ENCODE results near the gene PLLP.
A peak's percentile ranks its signal among the peaks of the same experiment; 100 is the strongest.

Gene PLLP

GRCh38 chr16:57256601-57257395 lies 27.7 kb downstream of the PLLP start:
- DNase-seq (ENCODE audit: low spot score) = no peak

- no peak for DNase-seq (ENCODE audit: low spot score)
These were observed 28.6 kb downstream of the PLLP start for GRCh38 chr16:57255686-57256415.

- DNase-seq (ENCODE audit: low spot score) = no peak
These were observed 31.0 kb downstream of the PLLP start for GRCh38 chr16:57253466-57253865.

GRCh38 chr16:57252148-57252721 lies 32.2 kb downstream of the PLLP start:
- no peak for DNase-seq (ENCODE audit: low spot score)

- no peak for DNase-seq (ENCODE audit: low spot score)
These were observed 33.1 kb downstream of the PLLP start for GRCh38 chr16:57251352-57251751.

GRCh38 chr16:57245472-57246113 lies 38.9 kb downstream of the PLLP start:
- no peak for DNase-seq (ENCODE audit: low spot score)

- peak; percentile 97 for DNase-seq (ENCODE audit: low spot score)
These were observed 39.6 kb downstream of the PLLP start, which contains the start of gene ARL2BP for GRCh38 chr16:57244767-57245471. TSS of gene ARL2BP (plus strand) at chr16:57245259. CDS start at chr16:57245368, 109 bp downstream.

GRCh38 chr16:57244463-57244766 lies 40.1 kb downstream of the PLLP start:
- no peak for DNase-seq (ENCODE audit: low spot score)

- no peak for DNase-seq (ENCODE audit: low spot score)
These were observed 41.8 kb downstream of the PLLP start for GRCh38 chr16:57242650-57243049.

- DNase-seq (ENCODE audit: low spot score) = no peak
These were observed 43.6 kb downstream of the PLLP start for GRCh38 chr16:57240851-57241250.

- no peak for DNase-seq (ENCODE audit: low spot score)
These were observed 45.4 kb downstream of the PLLP start for GRCh38 chr16:57239107-57239506.

GRCh38 chr16:57238682-57239081 lies 45.8 kb downstream of the PLLP start:
- no peak for DNase-seq (ENCODE audit: low spot score)

- no peak for DNase-seq (ENCODE audit: low spot score)
These were observed 48.5 kb downstream of the PLLP start for GRCh38 chr16:57236022-57236350.

- no peak for DNase-seq (ENCODE audit: low spot score)
These were observed 49.1 kb downstream of the PLLP start for GRCh38 chr16:57235128-57236021.

GRCh38 chr16:57234707-57235092 lies 49.8 kb downstream of the PLLP start:
- DNase-seq (ENCODE audit: low spot score) = no peak

GRCh38 chr16:57233944-57234706 lies 50.3 kb downstream of the PLLP start:
- no peak for DNase-seq (ENCODE audit: low spot score)

- no peak for DNase-seq (ENCODE audit: low spot score)
These were observed 52.6 kb downstream of the PLLP start for GRCh38 chr16:57231821-57232350.

- DNase-seq (ENCODE audit: low spot score) = no peak
These were observed 55.4 kb downstream of the PLLP start for GRCh38 chr16:57229079-57229478.

- no peak for DNase-seq (ENCODE audit: low spot score)
These were observed 57.5 kb downstream of the PLLP start for GRCh38 chr16:57226701-57227621.
